ENCODE results near the gene SERPINC1.

DNA sequence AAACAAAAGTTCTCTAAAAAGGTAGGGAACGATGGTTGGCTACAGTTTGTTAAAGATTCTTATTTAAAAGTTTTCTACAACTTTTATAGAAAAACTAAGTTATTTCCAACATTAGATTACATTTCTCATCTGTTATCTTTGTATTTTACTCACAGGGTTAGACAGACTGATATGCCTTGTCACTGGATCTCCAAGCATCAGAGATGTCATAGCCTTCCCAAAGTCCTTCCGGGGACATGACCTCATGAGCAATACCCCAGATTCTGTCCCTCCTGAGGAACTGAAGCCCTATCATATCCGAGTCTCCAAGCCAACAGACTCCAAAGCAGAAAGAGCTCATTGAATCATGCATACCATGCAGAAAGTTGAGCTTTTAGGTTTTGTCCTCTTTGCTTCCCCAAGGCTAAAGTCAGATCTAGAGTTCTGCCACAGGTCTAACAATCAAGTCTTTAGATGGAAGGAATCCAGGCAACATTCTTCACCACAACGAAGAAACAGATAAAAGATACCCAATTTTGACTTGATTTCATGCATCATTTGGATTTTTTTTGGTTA is 59.7 kb downstream of the SERPINC1 start:
- TF ChIP-seq, protein P1, sequence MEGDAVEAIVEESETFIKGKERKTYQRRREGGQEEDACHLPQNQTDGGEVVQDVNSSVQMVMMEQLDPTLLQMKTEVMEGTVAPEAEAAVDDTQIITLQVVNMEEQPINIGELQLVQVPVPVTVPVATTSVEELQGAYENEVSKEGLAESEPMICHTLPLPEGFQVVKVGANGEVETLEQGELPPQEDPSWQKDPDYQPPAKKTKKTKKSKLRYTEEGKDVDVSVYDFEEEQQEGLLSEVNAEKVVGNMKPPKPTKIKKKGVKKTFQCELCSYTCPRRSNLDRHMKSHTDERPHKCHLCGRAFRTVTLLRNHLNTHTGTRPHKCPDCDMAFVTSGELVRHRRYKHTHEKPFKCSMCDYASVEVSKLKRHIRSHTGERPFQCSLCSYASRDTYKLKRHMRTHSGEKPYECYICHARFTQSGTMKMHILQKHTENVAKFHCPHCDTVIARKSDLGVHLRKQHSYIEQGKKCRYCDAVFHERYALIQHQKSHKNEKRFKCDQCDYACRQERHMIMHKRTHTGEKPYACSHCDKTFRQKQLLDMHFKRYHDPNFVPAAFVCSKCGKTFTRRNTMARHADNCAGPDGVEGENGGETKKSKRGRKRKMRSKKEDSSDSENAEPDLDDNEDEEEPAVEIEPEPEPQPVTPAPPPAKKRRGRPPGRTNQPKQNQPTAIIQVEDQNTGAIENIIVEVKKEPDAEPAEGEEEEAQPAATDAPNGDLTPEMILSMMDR (optimal IDR thresholded peaks at IDR 0.05 in 1 of 3, IDR thresholded peaks at IDR 0.05 in 1 of 3, conservative IDR thresholded peaks at IDR 0.05 in 1 of 3; ENCODE audit: extremely low read depth in 1 of 3, insufficient read depth in 2 of 3, low read length in 3 of 3), result no peak
- TF ChIP-seq EZH2 (IDR thresholded peaks at IDR 0.05; ENCODE audit: low read length), result no peak

Data from keratinocyte (primary cell).